ENCODE results near the gene STIM2. TPM values are rescaled to one million over a fixed set of nuclear protein-coding genes. Genes with fewer than 3 reads are reported as not detected.

The STIM2 gene
- total RNA-seq, 4 donors from 2014 or later: 3.4 to 13.4 (median 8.2) TPM

- peaks cover 0 to 52% (median 0%) of the 10 kb centered on the region in 4 donors for H3K27me3 ChIP-seq
- TF ChIP-seq CTCF (IDR thresholded peaks at IDR 0.05) (no peak), POLR2A (IDR thresholded peaks at IDR 0.05) (no peak)
- H3K27ac ChIP-seq: no peak overlapping the region
- DNase-seq: no peak
- 83 to 100% methylated on average over 1 of the region's 1 CpG for WGBS, 2 donors
- H3K36me3 ChIP-seq: no peaks in the 10 kb centered on the region
- intact Hi-C loops (cut with DNase I): no loop called here
- peaks cover 0 to 17% (median 0%) of the 10 kb centered on the region in 3 donors for H3K4me1 ChIP-seq
- H3K9me3 ChIP-seq: no peaks in the 10 kb centered on the region
- H3K4me3 ChIP-seq: no peak overlapping the region
Observed at GRCh38 chr4:26836539-26836938, 24.1 kb upstream of the STIM2 start.

- Histone ChIP-seq H3K27ac (no peak overlapping the region), H3K9me3 (no peaks in the 10 kb centered on the region), H3K4me3 (no peak overlapping the region), H3K27me3 (peaks cover 0 to 57% (median 0%) of the 10 kb centered on the region in 4 donors), H3K4me1 (peaks cover 0 to 9% (median 0%) of the 10 kb centered on the region in 3 donors), H3K36me3 (no peaks in the 10 kb centered on the region)
- no peak for TF ChIP-seq CTCF (IDR thresholded peaks at IDR 0.05)
- no peak for TF ChIP-seq POLR2A (IDR thresholded peaks at IDR 0.05)
- no peak for DNase-seq
- WGBS, 2 donors: 72 to 74% methylated on average over 8 of the region's 8 CpGs
- intact Hi-C loops (cut with DNase I): no loop called here
Observed at GRCh38 chr4:26837993-26838842, 22.4 kb upstream of the STIM2 start.

- no peak overlapping the region for H3K4me3 ChIP-seq
- H3K4me1 ChIP-seq: peaks cover 0 to 9% (median 0%) of the 10 kb centered on the region in 3 donors
- DNase-seq: no peak
- H3K9me3 ChIP-seq: no peaks in the 10 kb centered on the region
- TF ChIP-seq POLR2A (IDR thresholded peaks at IDR 0.05): no peak
- TF ChIP-seq CTCF (IDR thresholded peaks at IDR 0.05): no peak
- peaks cover 0 to 49% (median 0%) of the 10 kb centered on the region in 4 donors for H3K27me3 ChIP-seq
- no peak overlapping the region for H3K27ac ChIP-seq
- 80% methylated on average over 5 of the region's 5 CpGs for WGBS, 2 donors
- no peaks in the 10 kb centered on the region for H3K36me3 ChIP-seq
- intact Hi-C loops (cut with DNase I): no loop called here
Observed at GRCh38 chr4:26839016-26839415, 21.6 kb upstream of the STIM2 start.

GRCh38 chr4:26839534-26839951 is 21.1 kb upstream of the STIM2 start:
- TF ChIP-seq POLR2A (IDR thresholded peaks at IDR 0.05): no peak
- no peak for TF ChIP-seq CTCF (IDR thresholded peaks at IDR 0.05)
- Histone ChIP-seq H3K36me3 (no peaks in the 10 kb centered on the region), H3K27ac (no peak overlapping the region), H3K4me1 (peaks cover 0 to 9% (median 0%) of the 10 kb centered on the region in 3 donors), H3K9me3 (no peaks in the 10 kb centered on the region), H3K4me3 (no peak overlapping the region), H3K27me3 (peaks cover 0 to 46% (median 0%) of the 10 kb centered on the region in 4 donors)
- intact Hi-C loops (cut with DNase I): no loop called here
- no peak for DNase-seq
- WGBS, 2 donors: 29 to 38% methylated on average over 5 of the region's 5 CpGs

- no peaks in the 10 kb centered on the region for H3K9me3 ChIP-seq
- H3K4me3 ChIP-seq: no peak overlapping the region
- no peak for DNase-seq
- intact Hi-C loops (cut with DNase I): no loop called here
- peaks cover 0 to 34% (median 0%) of the 10 kb centered on the region in 4 donors for H3K27me3 ChIP-seq
- WGBS, 2 donors: 86 to 100% methylated on average over 4 to 5 of the region's 5 CpGs
- no peaks in the 10 kb centered on the region for H3K36me3 ChIP-seq
- peaks cover 0 to 9% (median 0%) of the 10 kb centered on the region in 3 donors for H3K4me1 ChIP-seq
- TF ChIP-seq CTCF (IDR thresholded peaks at IDR 0.05) (no peak), POLR2A (IDR thresholded peaks at IDR 0.05) (no peak)
- no peak overlapping the region for H3K27ac ChIP-seq
Observed at GRCh38 chr4:26840786-26841185, 19.9 kb upstream of the STIM2 start.

Data from esophagus squamous epithelium (tissue), 5 donors.